Measurements from ENCODE around the gene ITPK1.

The ITPK1 gene

GRCh38 chr14:93055651-93056115 lies 60.0 kb downstream of the ITPK1 start:
- no peak for DNase-seq (ENCODE audit: low read depth in 2 of 2)
- TF ChIP-seq CTCF (IDR thresholded peaks at IDR 0.05; ENCODE audit: low read depth, low read length) = no peak
- H3K4me3 ChIP-seq (replicated peaks in 1 of 2; ENCODE audit: low read depth in 2 of 2, low read length in 2 of 2) = no peak overlapping the region

GRCh38 chr14:93054876-93055275 lies 60.8 kb downstream of the ITPK1 start:
- H3K4me3 ChIP-seq (replicated peaks in 1 of 2; ENCODE audit: low read depth in 2 of 2, low read length in 2 of 2) = no peak overlapping the region
- DNase-seq (ENCODE audit: low read depth in 2 of 2) = no peak
- TF ChIP-seq CTCF (IDR thresholded peaks at IDR 0.05; ENCODE audit: low read depth, low read length) = no peak

- no peak overlapping the region for H3K4me3 ChIP-seq (replicated peaks in 1 of 2; ENCODE audit: low read depth in 2 of 2, low read length in 2 of 2)
- no peak for TF ChIP-seq CTCF (IDR thresholded peaks at IDR 0.05; ENCODE audit: low read depth, low read length)
- DNase-seq (ENCODE audit: low read depth in 2 of 2) = no peak
Observed at GRCh38 chr14:93054006-93054405, 61.7 kb downstream of the ITPK1 start.

GRCh38 chr14:93051600-93052546 lies 63.9 kb downstream of the ITPK1 start:
- no peak for TF ChIP-seq CTCF (IDR thresholded peaks at IDR 0.05; ENCODE audit: low read depth, low read length)
- no peak for DNase-seq (ENCODE audit: low read depth in 2 of 2)
- H3K4me3 ChIP-seq (replicated peaks in 1 of 2; ENCODE audit: low read depth in 2 of 2, low read length in 2 of 2) = no peak overlapping the region

- no peak overlapping the region for H3K4me3 ChIP-seq (replicated peaks in 1 of 2; ENCODE audit: low read depth in 2 of 2, low read length in 2 of 2)
- no peak for TF ChIP-seq CTCF (IDR thresholded peaks at IDR 0.05; ENCODE audit: low read depth, low read length)
- no peak for DNase-seq (ENCODE audit: low read depth in 2 of 2)
Observed at GRCh38 chr14:93050761-93051160, 65.0 kb downstream of the ITPK1 start.

GRCh38 chr14:93049867-93050331 lies 65.8 kb downstream of the ITPK1 start:
- DNase-seq (ENCODE audit: low read depth in 2 of 2) = peak in 1 of 2 donors; percentile 79
- no peak overlapping the region for H3K4me3 ChIP-seq (replicated peaks in 1 of 2; ENCODE audit: low read depth in 2 of 2, low read length in 2 of 2)
- TF ChIP-seq CTCF (IDR thresholded peaks at IDR 0.05; ENCODE audit: low read depth, low read length) = no peak

Data from cardiac fibroblast (primary cell).